DOHH2 (cell line): Measurements from ENCODE around the gene NT5C3B.

ENCODE experiments used
- CTCF ChIP-seq: fragments of 200-600 bp; sonication (generic); IDR thresholded peaks from one replicate; pipeline ENCODE4 v1.5.1; 2014; ENCODE audit warnings: antibody characterized with exemption, mild to moderate bottlenecking, low read depth, low read length; ENCODE audit not compliant: poor library complexity, severe bottlenecking
- EZH2phosphoT487 ChIP-seq: fragments of 200-600 bp; sonication (generic); IDR thresholded peaks from 2 replicates; pipeline ENCODE4 v1.6.1; 2017; ENCODE audit warnings: borderline replicate concordance, mild to moderate bottlenecking, antibody characterized with exemption, low read length, moderate library complexity, mixed read lengths

GRCh38 chr17:41800601-41801373 lies 35.2 kb downstream of the NT5C3B start:
- TF ChIP-seq CTCF (no peak), EZH2phosphoT487 (no peak)
